ENCODE results near the gene LY6G5B.
"Not testable (repeated sequence)": the region's sequence is repeated elsewhere in the genome, so short reads cannot be mapped to it uniquely, and the experiment has no call there.

The LY6G5B gene

GRCh38 chr6:31692353-31692752 is 22.6 kb downstream of the LY6G5B start:
- DNase-seq, result no peak

GRCh38 chr6:31692886-31693285 is 23.1 kb downstream of the LY6G5B start:
- DNase-seq, result no peak

GRCh38 chr6:31693535-31693934 is 23.8 kb downstream of the LY6G5B start:
- DNase-seq, result no peak

GRCh38 chr6:31697555-31697954 is 27.8 kb downstream of the LY6G5B start:
- DNase-seq, result no peak

GRCh38 chr6:31700740-31701401 is 31.1 kb downstream of the LY6G5B start:
- DNase-seq, result no peak

GRCh38 chr6:31701666-31702404 is 32.1 kb downstream of the LY6G5B start:
- DNase-seq, result no peak

GRCh38 chr6:31702405-31702818 is 32.6 kb downstream of the LY6G5B start:
- DNase-seq, result no peak

GRCh38 chr6:31702819-31703716 is 33.3 kb downstream of the LY6G5B start, which contains the start of gene ABHD16A:
TSS of gene ABHD16A (minus strand) at chr6:31703324. CDS start at chr6:31703281, 43 bp downstream.
- peak; percentile 95 for DNase-seq

- DNase-seq, result no peak
Observed at GRCh38 chr6:31705931-31706330, 36.2 kb downstream of the LY6G5B start.

- no peak for DNase-seq
Observed at GRCh38 chr6:31706599-31706998, 36.8 kb downstream of the LY6G5B start, which contains the start of gene LY6G6F. TSS of gene LY6G6F (plus strand) at chr6:31706866. CDS start at chr6:31706907, 41 bp downstream.

- DNase-seq, result no peak
Observed at GRCh38 chr6:31707701-31708100, 37.9 kb downstream of the LY6G5B start.

- no peak for DNase-seq
Observed at GRCh38 chr6:31708224-31708623, 38.4 kb downstream of the LY6G5B start.

GRCh38 chr6:31709157-31709556 is 39.4 kb downstream of the LY6G5B start:
- DNase-seq, result not testable (repeated sequence)

- no peak for DNase-seq
Observed at GRCh38 chr6:31710523-31711219, 40.9 kb downstream of the LY6G5B start.

- DNase-seq, result no peak
Observed at GRCh38 chr6:31711233-31711632, 41.5 kb downstream of the LY6G5B start.

GRCh38 chr6:31712296-31712695 is 42.5 kb downstream of the LY6G5B start:
- DNase-seq, result peak; percentile 75

GRCh38 chr6:31713465-31713864 is 43.7 kb downstream of the LY6G5B start:
- DNase-seq, result no peak

- DNase-seq, result no peak
Observed at GRCh38 chr6:31713991-31714684, 44.4 kb downstream of the LY6G5B start.

- DNase-seq, result no peak
Observed at GRCh38 chr6:31715022-31715958, 45.5 kb downstream of the LY6G5B start, which contains the start of gene LY6G6D. TSS of gene LY6G6D (plus strand) at chr6:31715348. CDS start at chr6:31715356, 8 bp downstream.

- no peak for DNase-seq
Observed at GRCh38 chr6:31717499-31718222, 47.9 kb downstream of the LY6G5B start.

Data from 8988T (cell line).